SK-N-MC (cell line): ENCODE results near the gene CXCL14.
A peak's percentile ranks its signal among the peaks of the same experiment; 100 is the strongest.

Source experiments
- DNase-seq: peaks from one replicate; pipeline ENCODE4 v3.0.0-alpha.2; 2011; ENCODE audit warnings: low read depth, low spot score
- H3K27ac ChIP-seq: fragments of 200-600 bp; sonication (generic); 2 replicates; pipeline ENCODE4 v1.5.1; 2016; ENCODE audit warnings: mixed run types
- H3K36me3 ChIP-seq: fragments of 200-600 bp; sonication (generic); 2 replicates; pipeline ENCODE4 v1.6.1; 2017; ENCODE audit warnings: antibody characterized with exemption, low read length, mixed read lengths; ENCODE audit not compliant: insufficient read depth
- H3K4me3 ChIP-seq: fragments of 200-600 bp; sonication (generic); 2 replicates; pipeline ENCODE4 v1.5.1; 2016
- H3K9ac ChIP-seq: fragments of 200-600 bp; sonication (generic); 2 replicates; pipeline ENCODE4 v1.8.0; 2017; ENCODE audit warnings: mixed run types, mixed read lengths; ENCODE audit not compliant: insufficient read length
- H3K9me3 ChIP-seq: fragments of 200-600 bp; sonication (generic); 2 replicates; pipeline ENCODE4 v1.6.1; 2017; ENCODE audit warnings: low read depth, mild to moderate bottlenecking, antibody characterized with exemption, low read length, moderate library complexity, mixed read lengths
- EZH2 ChIP-seq: fragments of 200-600 bp; sonication (generic); IDR thresholded peaks from one replicate; pipeline ENCODE4 v1.6.1; 2017; ENCODE audit warnings: antibody characterized with exemption
- FOXP2 ChIP-seq: optimal IDR thresholded peaks from 2 replicates; pipeline ENCODE3; 2011; ENCODE audit warnings: mild to moderate bottlenecking, moderate library complexity; ENCODE audit not compliant: insufficient read depth; ENCODE audit errors: extremely low read length, control extremely low read depth
- POLR2AphosphoS5 ChIP-seq: IDR thresholded peaks from 2 replicates; pipeline ENCODE4 v1.6.1; 2012; ENCODE audit warnings: mild to moderate bottlenecking, low read depth, low read length, borderline replicate concordance

The CXCL14 gene

DNA sequence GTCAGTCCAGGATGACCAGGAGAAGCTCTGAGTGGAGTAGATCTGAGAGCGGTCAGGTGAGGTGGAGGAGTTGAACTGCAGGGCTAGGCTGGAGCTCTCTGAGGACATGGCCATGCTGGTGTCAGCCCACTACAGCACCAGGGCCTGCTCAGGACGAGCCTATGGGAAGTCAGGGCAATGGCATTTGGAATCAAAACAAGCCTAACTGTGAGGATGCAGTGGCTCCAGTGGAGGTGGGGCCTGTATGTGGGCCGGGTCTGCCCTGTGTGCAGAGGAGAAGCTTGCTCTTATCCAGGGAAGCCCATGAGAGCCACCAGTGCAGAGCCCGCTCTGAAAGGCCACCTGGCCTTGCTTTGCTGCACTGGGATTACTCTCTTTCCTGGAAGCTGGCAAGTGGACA, 11.1 kb downstream of the CXCL14 start:
- H3K36me3 ChIP-seq: no peaks in the 10 kb centered on the region
- TF ChIP-seq EZH2 (no peak), POLR2AphosphoS5 (no peak)
- H3K4me3 ChIP-seq: no peak overlapping the region
- H3K9me3 ChIP-seq: no peaks in the 10 kb centered on the region
- DNase-seq: no peak
- no peak overlapping the region for H3K27ac ChIP-seq
- no peak overlapping the region for H3K9ac ChIP-seq

DNA sequence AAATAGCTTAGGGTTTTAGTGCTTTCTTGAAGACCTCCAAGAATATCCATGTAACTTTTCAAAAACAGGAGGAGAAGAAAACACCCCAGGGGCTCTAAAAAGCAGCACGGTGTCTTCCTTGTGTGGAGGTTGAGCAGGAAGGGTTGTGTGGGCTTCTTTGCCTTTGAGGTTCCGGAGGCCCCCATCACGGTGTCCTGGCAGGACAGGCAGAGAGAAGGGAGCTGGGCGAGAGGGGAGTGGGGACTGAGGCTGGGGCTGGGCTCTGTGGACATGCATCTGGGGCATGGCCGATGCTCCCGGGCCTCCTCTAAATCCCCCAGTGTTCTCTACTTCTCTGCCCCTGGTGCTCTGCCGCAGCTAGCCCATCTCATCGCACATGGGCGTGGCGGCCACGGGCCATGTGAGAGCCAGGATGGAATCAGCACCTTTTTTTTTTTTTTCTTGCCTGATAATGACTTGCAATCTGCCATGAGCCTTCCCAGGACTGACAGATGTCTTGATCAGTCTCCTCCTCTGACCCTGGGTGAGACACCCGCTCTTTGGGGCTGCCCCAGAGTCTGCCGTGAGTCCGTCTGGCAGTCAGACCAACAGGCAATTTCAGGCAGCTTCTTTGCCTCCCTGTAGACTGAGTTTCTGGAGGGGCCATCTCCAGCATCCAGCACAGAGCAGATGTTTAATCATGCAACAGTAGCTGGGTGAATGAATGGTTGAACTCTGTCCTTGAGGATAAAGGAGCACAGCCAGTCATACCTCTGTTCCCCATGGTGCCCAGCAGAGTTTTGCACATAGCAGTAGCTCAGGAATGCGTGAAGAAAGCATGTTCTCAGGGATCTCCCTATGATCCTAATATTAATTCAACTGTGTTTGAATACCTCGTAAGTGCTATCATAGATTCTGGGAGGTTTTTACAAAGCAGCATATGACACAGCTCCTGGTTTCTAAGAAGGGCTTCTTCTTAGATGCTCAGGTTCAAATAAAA, 12.1 kb downstream of the CXCL14 start:
- no peak for DNase-seq
- Histone ChIP-seq H3K36me3 (no peaks in the 10 kb centered on the region), H3K4me3 (no peak overlapping the region), H3K9ac (no peak overlapping the region), H3K27ac (no peak overlapping the region), H3K9me3 (no peaks in the 10 kb centered on the region)
- TF ChIP-seq EZH2 (no peak), FOXP2 (no peak), POLR2AphosphoS5 (no peak)

DNA sequence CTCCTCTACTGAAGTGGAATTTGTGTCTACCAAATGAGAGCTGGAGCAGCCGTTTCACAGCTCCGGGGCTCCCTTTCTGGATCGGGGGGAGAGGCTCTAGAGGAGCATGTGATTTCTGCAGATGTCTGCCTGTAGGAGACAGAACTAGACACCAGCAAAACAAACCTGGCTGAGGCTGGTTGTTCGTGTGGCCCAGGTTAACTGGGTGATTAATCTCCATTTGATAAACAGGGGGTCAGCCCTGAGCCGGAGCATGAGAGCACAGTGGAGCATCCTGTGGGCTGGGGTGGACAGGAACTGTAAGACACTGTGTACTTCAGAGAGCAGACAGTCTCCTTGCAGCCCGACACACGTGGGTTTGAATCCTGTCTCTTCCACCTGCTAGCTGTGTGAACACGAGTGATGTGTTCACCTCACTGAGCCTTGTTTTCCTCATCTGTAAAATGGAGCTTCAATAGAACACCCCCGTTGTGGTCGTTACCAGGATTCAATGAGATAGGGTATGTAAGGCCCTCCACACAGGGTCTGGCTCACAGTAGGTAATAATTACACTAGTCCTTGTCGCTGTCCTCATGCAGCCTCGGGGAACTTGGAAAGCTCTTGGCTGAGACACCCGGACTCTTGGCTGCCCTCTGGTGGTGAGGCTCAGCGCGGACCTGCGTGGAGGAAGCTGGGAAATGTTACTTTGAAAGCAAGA, 12.9 kb downstream of the CXCL14 start:
- Histone ChIP-seq H3K27ac (peak overlapping the region; percentile 16; the same call in 1 of the 2 replicates), H3K9me3 (no peaks in the 10 kb centered on the region)
- no peak for DNase-seq

GRCh38 chr5:135565266-135565665, 13.5 kb downstream of the CXCL14 start:
- no peak for DNase-seq
- TF ChIP-seq EZH2: no peak
- TF ChIP-seq POLR2AphosphoS5: no peak
- no peak for TF ChIP-seq FOXP2
- Histone ChIP-seq H3K36me3 (no peaks in the 10 kb centered on the region), H3K9me3 (no peaks in the 10 kb centered on the region), H3K9ac (no peak overlapping the region), H3K27ac (peak overlapping the region; percentile 16), H3K4me3 (peak overlapping the region; percentile 57)

More for the DNA sequence above, 12.9 kb downstream of the CXCL14 start:
- H3K36me3 ChIP-seq: no peaks in the 10 kb centered on the region
- TF ChIP-seq FOXP2 (no peak), EZH2 (no peak), POLR2AphosphoS5 (no peak)
- H3K4me3 ChIP-seq: peak overlapping the region; percentile 57
- no peak overlapping the region for H3K9ac ChIP-seq

DNA sequence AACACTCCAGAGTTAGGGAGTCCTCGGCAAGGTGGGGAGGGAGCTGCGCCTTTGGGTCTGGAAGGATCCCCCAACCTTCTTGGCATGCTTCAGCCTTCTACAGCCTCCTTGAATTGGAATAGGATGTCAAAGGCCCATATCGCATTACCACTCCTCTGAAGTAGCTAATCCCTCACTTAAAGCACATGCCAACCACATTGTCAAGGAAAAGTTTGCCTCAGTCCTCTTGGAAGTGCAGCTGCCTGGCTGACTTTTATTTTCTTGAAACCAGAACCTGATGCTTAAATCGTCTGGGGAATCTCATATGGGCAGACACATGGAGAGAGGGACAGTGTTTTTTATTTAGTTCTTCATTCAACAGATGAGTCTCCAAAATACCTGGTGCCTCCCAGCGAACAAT, 14.5 kb downstream of the CXCL14 start:
- TF ChIP-seq EZH2: no peak
- no peak for TF ChIP-seq POLR2AphosphoS5
- H3K27ac ChIP-seq: no peak overlapping the region
- no peaks in the 10 kb centered on the region for H3K36me3 ChIP-seq
- DNase-seq: no peak
- no peak overlapping the region for H3K9ac ChIP-seq
- H3K9me3 ChIP-seq: no peaks in the 10 kb centered on the region
- no peak overlapping the region for H3K4me3 ChIP-seq

- no peak overlapping the region for H3K4me3 ChIP-seq
- no peaks in the 10 kb centered on the region for H3K36me3 ChIP-seq
- H3K27ac ChIP-seq: no peak overlapping the region
- H3K9me3 ChIP-seq: no peaks in the 10 kb centered on the region
- no peak overlapping the region for H3K9ac ChIP-seq
- TF ChIP-seq EZH2 (no peak), FOXP2 (no peak), POLR2AphosphoS5 (no peak)
- DNase-seq: no peak
Measured at GRCh38 chr5:135561266-135561665, 17.5 kb downstream of the CXCL14 start.

DNA sequence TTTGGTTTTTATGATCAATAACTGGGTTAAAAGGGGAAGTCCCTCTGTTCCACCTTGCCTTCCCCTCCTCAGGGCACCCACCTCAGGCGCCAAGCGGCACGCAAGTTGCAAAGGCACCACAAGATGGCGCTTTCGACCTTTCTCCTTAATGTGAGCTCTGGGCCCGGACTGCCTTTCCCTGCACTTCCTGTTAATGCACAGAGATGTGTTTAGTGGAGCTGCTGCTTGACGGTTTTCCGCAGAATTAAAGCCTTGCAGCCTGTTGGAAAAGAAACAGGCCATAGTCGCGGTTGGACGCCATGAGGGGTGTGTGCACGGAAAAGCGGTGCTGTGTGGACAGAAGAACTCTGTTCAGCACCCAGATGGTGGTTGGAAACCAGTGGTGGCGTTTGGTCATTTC, 17.9 kb downstream of the CXCL14 start:
- Histone ChIP-seq H3K9ac (no peak overlapping the region), H3K4me3 (no peak overlapping the region), H3K27ac (no peak overlapping the region), H3K9me3 (no peaks in the 10 kb centered on the region), H3K36me3 (no peaks in the 10 kb centered on the region)
- peak; percentile 58 for DNase-seq
- TF ChIP-seq EZH2 (no peak), FOXP2 (no peak)

DNA sequence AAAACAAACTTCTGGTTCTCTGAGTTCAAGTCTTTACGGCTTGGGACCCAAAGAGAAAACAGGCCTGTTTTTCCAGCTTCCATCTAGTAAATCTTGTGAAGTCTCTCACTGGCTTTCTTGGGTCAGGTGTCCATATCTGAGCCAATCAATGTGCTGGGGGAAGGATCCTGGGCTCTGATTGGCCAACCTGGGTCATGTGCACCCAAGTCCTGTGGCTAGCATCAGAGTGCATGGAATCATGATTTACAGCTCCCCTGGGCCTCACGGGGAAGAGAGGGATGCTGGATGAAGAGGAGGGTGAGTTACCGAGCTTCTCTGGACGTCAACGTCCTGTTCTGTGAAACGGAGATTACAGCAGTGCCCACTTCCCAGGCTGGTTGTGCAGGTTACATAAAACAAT, 19.4 kb downstream of the CXCL14 start:
- TF ChIP-seq POLR2AphosphoS5 (no peak), EZH2 (no peak), FOXP2 (no peak)
- no peaks in the 10 kb centered on the region for H3K9me3 ChIP-seq
- H3K9ac ChIP-seq: no peak overlapping the region
- DNase-seq: no peak
- H3K27ac ChIP-seq: no peak overlapping the region
- no peaks in the 10 kb centered on the region for H3K36me3 ChIP-seq
- H3K4me3 ChIP-seq: no peak overlapping the region
